K562 (cell line): ENCODE measurements around the gene LCN15.

Experiments
- FOXA3 ChIP-seq, 2 experiments: fragments of 450-650 bp in 1 of 2; sonication (generic) in 1 of 2; formaldehyde crosslinking; IDR thresholded peaks in 1 of 2; conservative IDR thresholded peaks in 1 of 2; 2 replicates each; pipeline versions ENCODE4 v1.4.0 to v1.8.0; 2020 to 2022; ENCODE audit warnings: mild to moderate bottlenecking in 2 of 2, missing genetic modification reagents in 1 of 2
- HDGF ChIP-seq: fragments of 450-650 bp; IDR thresholded peaks from 2 replicates; pipeline ENCODE4 v1.6.1; 2016
- MYC ChIP-seq, 2 experiments: fragments of 250-450 bp in 1 of 2; sonication (Bioruptor Pico) in 1 of 2; IDR thresholded peaks; 2 replicates each; pipeline versions ENCODE4 v1.5.1 to v1.6.1; 2012 to 2021; ENCODE audit warnings: low read depth in 2 of 2, borderline replicate concordance in 1 of 2, improper control_type of control experiment in 1 of 2, low read length in 1 of 2, mild to moderate bottlenecking in 1 of 2, moderate library complexity in 1 of 2
- NCOA1 ChIP-seq: fragments of 450-650 bp; IDR thresholded peaks from 2 replicates; pipeline ENCODE4 v1.6.1; 2016; ENCODE audit warnings: low read depth
- RAD21 ChIP-seq, 2 experiments: fragments of 250-450 bp in 1 of 2; fragments of 450-650 bp in 1 of 2; sonication (Bioruptor Pico) in 1 of 2; formaldehyde crosslinking in 1 of 2; IDR thresholded peaks in 1 of 2; conservative IDR thresholded peaks in 1 of 2; 2 replicates each; pipeline versions ENCODE4 v1.4.0 to v1.8.0; 2020 to 2022; ENCODE audit warnings: mild to moderate bottlenecking in 2 of 2, moderate library complexity in 1 of 2
- TF ChIP-seq, protein P1 (sequence below), 2 experiments: fragments of 450-650 bp; formaldehyde crosslinking in 1 of 2; IDR thresholded peaks; 2 replicates each; pipeline versions ENCODE4 v1.4.0 to v1.6.1; 2014 to 2020; ENCODE audit warnings: mild to moderate bottlenecking in 2 of 2, borderline replicate concordance in 1 of 2, low read depth in 1 of 2
- TF ChIP-seq, protein P2 (sequence below), 3 experiments: IDR thresholded peaks in 2 of 3; conservative IDR thresholded peaks in 1 of 3; 2 replicates each; pipeline ENCODE4 v1.5.1; 2011 to 2012; ENCODE audit warnings: low read length in 3 of 3, mild to moderate bottlenecking in 3 of 3, control low read depth in 2 of 3, improper control_type of control experiment in 1 of 3, inconsistent platforms in 1 of 3, low read depth in 1 of 3, mixed read lengths in 1 of 3, moderate library complexity in 1 of 3; ENCODE audit not compliant: insufficient read depth in 2 of 3
- TF ChIP-seq, protein P3 (sequence below): fragments of 450-650 bp; conservative IDR thresholded peaks from 2 replicates; pipeline ENCODE4 v1.6.1; 2016; ENCODE audit warnings: missing genetic modification characterization, low read depth, mild to moderate bottlenecking, missing compliant biosample characterization, moderate library complexity

DNA sequence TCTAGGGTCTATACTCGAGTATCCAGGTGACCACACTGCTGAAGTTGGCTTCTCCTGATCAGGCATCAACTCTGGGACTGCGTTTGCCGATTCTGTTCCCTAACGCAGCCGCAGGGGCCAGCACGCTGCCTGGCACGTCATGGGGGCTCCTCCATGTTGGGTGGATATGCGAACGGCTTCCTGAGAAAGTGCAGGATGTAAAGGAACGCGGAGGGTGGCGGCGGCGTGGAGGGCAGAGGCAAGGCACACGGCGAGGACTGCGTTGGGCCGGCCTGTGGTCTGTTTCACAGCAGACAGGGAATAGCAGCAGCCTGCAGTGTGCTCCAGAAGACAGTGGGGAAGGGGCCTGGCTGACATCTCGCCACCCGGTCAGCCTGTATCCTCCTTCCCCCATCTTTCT, 25.4 kb downstream of the LCN15 start:
- TF ChIP-seq HDGF (no peak), RAD21 (CRISPR knock-in tag; conservative IDR thresholded peaks at IDR 0.05 in 1 of 2, IDR thresholded peaks at IDR 0.05 in 1 of 2) (no peak), NCOA1 (no peak), MYC (IDR thresholded peaks at IDR 0.05; ENCODE audit: low read depth, low read length) (no peak), MYC (CRISPR knock-in tag; IDR thresholded peaks at IDR 0.05; ENCODE audit: borderline replicate concordance, low read depth) (no peak), FOXA3 (CRISPR knock-in tag; conservative IDR thresholded peaks at IDR 0.05 in 1 of 2, IDR thresholded peaks at IDR 0.05 in 1 of 2) (no peak)
- TF ChIP-seq, protein P1, sequence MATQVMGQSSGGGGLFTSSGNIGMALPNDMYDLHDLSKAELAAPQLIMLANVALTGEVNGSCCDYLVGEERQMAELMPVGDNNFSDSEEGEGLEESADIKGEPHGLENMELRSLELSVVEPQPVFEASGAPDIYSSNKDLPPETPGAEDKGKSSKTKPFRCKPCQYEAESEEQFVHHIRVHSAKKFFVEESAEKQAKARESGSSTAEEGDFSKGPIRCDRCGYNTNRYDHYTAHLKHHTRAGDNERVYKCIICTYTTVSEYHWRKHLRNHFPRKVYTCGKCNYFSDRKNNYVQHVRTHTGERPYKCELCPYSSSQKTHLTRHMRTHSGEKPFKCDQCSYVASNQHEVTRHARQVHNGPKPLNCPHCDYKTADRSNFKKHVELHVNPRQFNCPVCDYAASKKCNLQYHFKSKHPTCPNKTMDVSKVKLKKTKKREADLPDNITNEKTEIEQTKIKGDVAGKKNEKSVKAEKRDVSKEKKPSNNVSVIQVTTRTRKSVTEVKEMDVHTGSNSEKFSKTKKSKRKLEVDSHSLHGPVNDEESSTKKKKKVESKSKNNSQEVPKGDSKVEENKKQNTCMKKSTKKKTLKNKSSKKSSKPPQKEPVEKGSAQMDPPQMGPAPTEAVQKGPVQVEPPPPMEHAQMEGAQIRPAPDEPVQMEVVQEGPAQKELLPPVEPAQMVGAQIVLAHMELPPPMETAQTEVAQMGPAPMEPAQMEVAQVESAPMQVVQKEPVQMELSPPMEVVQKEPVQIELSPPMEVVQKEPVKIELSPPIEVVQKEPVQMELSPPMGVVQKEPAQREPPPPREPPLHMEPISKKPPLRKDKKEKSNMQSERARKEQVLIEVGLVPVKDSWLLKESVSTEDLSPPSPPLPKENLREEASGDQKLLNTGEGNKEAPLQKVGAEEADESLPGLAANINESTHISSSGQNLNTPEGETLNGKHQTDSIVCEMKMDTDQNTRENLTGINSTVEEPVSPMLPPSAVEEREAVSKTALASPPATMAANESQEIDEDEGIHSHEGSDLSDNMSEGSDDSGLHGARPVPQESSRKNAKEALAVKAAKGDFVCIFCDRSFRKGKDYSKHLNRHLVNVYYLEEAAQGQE (IDR thresholded peaks at IDR 0.05; ENCODE audit: borderline replicate concordance), result no peak
- TF ChIP-seq, protein P1 (CRISPR knock-in tag; IDR thresholded peaks at IDR 0.05; ENCODE audit: low read depth), result no peak
- TF ChIP-seq, protein P2, sequence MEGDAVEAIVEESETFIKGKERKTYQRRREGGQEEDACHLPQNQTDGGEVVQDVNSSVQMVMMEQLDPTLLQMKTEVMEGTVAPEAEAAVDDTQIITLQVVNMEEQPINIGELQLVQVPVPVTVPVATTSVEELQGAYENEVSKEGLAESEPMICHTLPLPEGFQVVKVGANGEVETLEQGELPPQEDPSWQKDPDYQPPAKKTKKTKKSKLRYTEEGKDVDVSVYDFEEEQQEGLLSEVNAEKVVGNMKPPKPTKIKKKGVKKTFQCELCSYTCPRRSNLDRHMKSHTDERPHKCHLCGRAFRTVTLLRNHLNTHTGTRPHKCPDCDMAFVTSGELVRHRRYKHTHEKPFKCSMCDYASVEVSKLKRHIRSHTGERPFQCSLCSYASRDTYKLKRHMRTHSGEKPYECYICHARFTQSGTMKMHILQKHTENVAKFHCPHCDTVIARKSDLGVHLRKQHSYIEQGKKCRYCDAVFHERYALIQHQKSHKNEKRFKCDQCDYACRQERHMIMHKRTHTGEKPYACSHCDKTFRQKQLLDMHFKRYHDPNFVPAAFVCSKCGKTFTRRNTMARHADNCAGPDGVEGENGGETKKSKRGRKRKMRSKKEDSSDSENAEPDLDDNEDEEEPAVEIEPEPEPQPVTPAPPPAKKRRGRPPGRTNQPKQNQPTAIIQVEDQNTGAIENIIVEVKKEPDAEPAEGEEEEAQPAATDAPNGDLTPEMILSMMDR (IDR thresholded peaks at IDR 0.05 in 2 of 3, conservative IDR thresholded peaks at IDR 0.05 in 1 of 3; ENCODE audit: insufficient read depth in 2 of 3, low read depth in 1 of 3, low read length in 3 of 3), result no peak
- TF ChIP-seq, protein P3, sequence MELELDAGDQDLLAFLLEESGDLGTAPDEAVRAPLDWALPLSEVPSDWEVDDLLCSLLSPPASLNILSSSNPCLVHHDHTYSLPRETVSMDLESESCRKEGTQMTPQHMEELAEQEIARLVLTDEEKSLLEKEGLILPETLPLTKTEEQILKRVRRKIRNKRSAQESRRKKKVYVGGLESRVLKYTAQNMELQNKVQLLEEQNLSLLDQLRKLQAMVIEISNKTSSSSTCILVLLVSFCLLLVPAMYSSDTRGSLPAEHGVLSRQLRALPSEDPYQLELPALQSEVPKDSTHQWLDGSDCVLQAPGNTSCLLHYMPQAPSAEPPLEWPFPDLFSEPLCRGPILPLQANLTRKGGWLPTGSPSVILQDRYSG, result no peak
